Measurements from ENCODE around the gene RNF17. TPM values are rescaled to one million over a fixed set of nuclear protein-coding genes. Genes with fewer than 3 reads are reported as not detected.

RNF17 gene
- total and polyA plus RNA-seq, 4 donors = 0.08 to 0.14 TPM; not detected in 2

GRCh38 chr13:24851546-24851945 lies 87.6 kb downstream of the RNF17 start:
- TF ChIP-seq JUND (IDR thresholded peaks at IDR 0.05) = no peak
- no peak for TF ChIP-seq SP1 (IDR thresholded peaks at IDR 0.05)
- no peak for TF ChIP-seq NR2F2 (IDR thresholded peaks at IDR 0.05)
- TF ChIP-seq FOXA1 (IDR thresholded peaks at IDR 0.05) = no peak
- TF ChIP-seq TAF1 (conservative IDR thresholded peaks at IDR 0.05) = no peak
- TF ChIP-seq HNF4G (IDR thresholded peaks at IDR 0.05) = no peak
- no peak for TF ChIP-seq MAX (IDR thresholded peaks at IDR 0.05)
- TF ChIP-seq GABPA (IDR thresholded peaks at IDR 0.05 in 1 of 2, conservative IDR thresholded peaks at IDR 0.05 in 1 of 2) = no peak
- no peak for TF ChIP-seq ATF3 (IDR thresholded peaks at IDR 0.05)
- TF ChIP-seq YY1 (IDR thresholded peaks at IDR 0.05) = no peak
- no peak for TF ChIP-seq EGR1 (IDR thresholded peaks at IDR 0.05; ENCODE audit: low read depth in 2 of 2)
- no peak for TF ChIP-seq RAD21 (IDR thresholded peaks at IDR 0.05)
- TF ChIP-seq HNF4A (conservative IDR thresholded peaks at IDR 0.05) = no peak
- TF ChIP-seq ZBTB33 (IDR thresholded peaks at IDR 0.05) = no peak
- no peak for TF ChIP-seq RXRA (IDR thresholded peaks at IDR 0.05)
- TF ChIP-seq, protein P1, sequence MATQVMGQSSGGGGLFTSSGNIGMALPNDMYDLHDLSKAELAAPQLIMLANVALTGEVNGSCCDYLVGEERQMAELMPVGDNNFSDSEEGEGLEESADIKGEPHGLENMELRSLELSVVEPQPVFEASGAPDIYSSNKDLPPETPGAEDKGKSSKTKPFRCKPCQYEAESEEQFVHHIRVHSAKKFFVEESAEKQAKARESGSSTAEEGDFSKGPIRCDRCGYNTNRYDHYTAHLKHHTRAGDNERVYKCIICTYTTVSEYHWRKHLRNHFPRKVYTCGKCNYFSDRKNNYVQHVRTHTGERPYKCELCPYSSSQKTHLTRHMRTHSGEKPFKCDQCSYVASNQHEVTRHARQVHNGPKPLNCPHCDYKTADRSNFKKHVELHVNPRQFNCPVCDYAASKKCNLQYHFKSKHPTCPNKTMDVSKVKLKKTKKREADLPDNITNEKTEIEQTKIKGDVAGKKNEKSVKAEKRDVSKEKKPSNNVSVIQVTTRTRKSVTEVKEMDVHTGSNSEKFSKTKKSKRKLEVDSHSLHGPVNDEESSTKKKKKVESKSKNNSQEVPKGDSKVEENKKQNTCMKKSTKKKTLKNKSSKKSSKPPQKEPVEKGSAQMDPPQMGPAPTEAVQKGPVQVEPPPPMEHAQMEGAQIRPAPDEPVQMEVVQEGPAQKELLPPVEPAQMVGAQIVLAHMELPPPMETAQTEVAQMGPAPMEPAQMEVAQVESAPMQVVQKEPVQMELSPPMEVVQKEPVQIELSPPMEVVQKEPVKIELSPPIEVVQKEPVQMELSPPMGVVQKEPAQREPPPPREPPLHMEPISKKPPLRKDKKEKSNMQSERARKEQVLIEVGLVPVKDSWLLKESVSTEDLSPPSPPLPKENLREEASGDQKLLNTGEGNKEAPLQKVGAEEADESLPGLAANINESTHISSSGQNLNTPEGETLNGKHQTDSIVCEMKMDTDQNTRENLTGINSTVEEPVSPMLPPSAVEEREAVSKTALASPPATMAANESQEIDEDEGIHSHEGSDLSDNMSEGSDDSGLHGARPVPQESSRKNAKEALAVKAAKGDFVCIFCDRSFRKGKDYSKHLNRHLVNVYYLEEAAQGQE (IDR thresholded peaks at IDR 0.05) = no peak
- Histone ChIP-seq H3K36me3 (ENCODE audit: control insufficient read depth in 4 of 4, insufficient read depth in 3 of 4, low read depth in 1 of 4, low read length in 3 of 4) (no peaks in the 10 kb centered on the region), H3K4me3 (ENCODE audit: low read depth in 1 of 3, low read length in 3 of 3) (no peak overlapping the region), H3K27ac (ENCODE audit: low read depth in 1 of 2, low read length in 2 of 2) (no peak overlapping the region), H3K4me1 (ENCODE audit: control insufficient read depth in 4 of 4, insufficient read depth in 4 of 4, low read length in 3 of 4) (no peaks in the 10 kb centered on the region), H3K9me3 (ENCODE audit: control insufficient read depth in 4 of 4, low read length in 3 of 4) (no peaks in the 10 kb centered on the region), H3K9ac (ENCODE audit: low read depth in 1 of 2, low read length in 2 of 2) (no peak overlapping the region), H3K27me3 (ENCODE audit: control insufficient read depth in 4 of 4, insufficient read depth in 4 of 4, low read length in 3 of 4) (no peaks in the 10 kb centered on the region)
- 65% methylated on average over 1 of the region's 1 CpG for WGBS
- no peak for DNase-seq (ENCODE audit: low spot score)

GRCh38 chr13:24854311-24854710 lies 90.3 kb downstream of the RNF17 start:
- no peak overlapping the region for H3K4me3 ChIP-seq (ENCODE audit: low read depth in 1 of 3, low read length in 3 of 3)
- H3K4me1 ChIP-seq (ENCODE audit: control insufficient read depth in 4 of 4, insufficient read depth in 4 of 4, low read length in 3 of 4) = no peaks in the 10 kb centered on the region
- no peaks in the 10 kb centered on the region for H3K9me3 ChIP-seq (ENCODE audit: control insufficient read depth in 4 of 4, low read length in 3 of 4)
- H3K9ac ChIP-seq (ENCODE audit: low read depth in 1 of 2, low read length in 2 of 2) = no peak overlapping the region
- no peak for DNase-seq (ENCODE audit: low spot score)
- peaks cover 0 to 2% (median 0%) of the 10 kb centered on the region in 4 donors for H3K27me3 ChIP-seq (ENCODE audit: control insufficient read depth in 4 of 4, insufficient read depth in 4 of 4, low read length in 3 of 4)
- H3K36me3 ChIP-seq (ENCODE audit: control insufficient read depth in 4 of 4, insufficient read depth in 3 of 4, low read depth in 1 of 4, low read length in 3 of 4) = no peaks in the 10 kb centered on the region
- no peak overlapping the region for H3K27ac ChIP-seq (ENCODE audit: low read depth in 1 of 2, low read length in 2 of 2)
- TF ChIP-seq SP1 (IDR thresholded peaks at IDR 0.05) = no peak
- no peak for TF ChIP-seq EGR1 (IDR thresholded peaks at IDR 0.05; ENCODE audit: low read depth in 2 of 2)
- TF ChIP-seq YY1 (IDR thresholded peaks at IDR 0.05) = no peak
- TF ChIP-seq HNF4A (conservative IDR thresholded peaks at IDR 0.05) = no peak
- TF ChIP-seq NR2F2 (IDR thresholded peaks at IDR 0.05) = no peak
- TF ChIP-seq RAD21 (IDR thresholded peaks at IDR 0.05) = no peak
- TF ChIP-seq RXRA (IDR thresholded peaks at IDR 0.05) = no peak
- TF ChIP-seq CTCF (IDR thresholded peaks at IDR 0.05; ENCODE audit: low read depth, low read length, missing input control) = no peak
- no peak for TF ChIP-seq ZBTB33 (IDR thresholded peaks at IDR 0.05)
- TF ChIP-seq GABPA (IDR thresholded peaks at IDR 0.05 in 1 of 2, conservative IDR thresholded peaks at IDR 0.05 in 1 of 2) = no peak
- TF ChIP-seq HNF4G (IDR thresholded peaks at IDR 0.05) = no peak
- TF ChIP-seq, protein P1 (IDR thresholded peaks at IDR 0.05) = no peak
- TF ChIP-seq FOXA1 (IDR thresholded peaks at IDR 0.05) = no peak
- no peak for TF ChIP-seq MAX (IDR thresholded peaks at IDR 0.05)
- no peak for TF ChIP-seq TAF1 (conservative IDR thresholded peaks at IDR 0.05)
- no peak for TF ChIP-seq JUND (IDR thresholded peaks at IDR 0.05)
